Measurements from ENCODE around the gene PALM. TPM values are rescaled to one million over a fixed set of nuclear protein-coding genes. Genes with fewer than 3 reads are reported as not detected.
"Not testable (repeated sequence)": the region's sequence is repeated elsewhere in the genome, so short reads cannot be mapped to it uniquely, and the experiment has no call there.

PALM gene
- polyA plus RNA-seq, 4 donors: 77.2 to 115 (median 106) TPM

DNA sequence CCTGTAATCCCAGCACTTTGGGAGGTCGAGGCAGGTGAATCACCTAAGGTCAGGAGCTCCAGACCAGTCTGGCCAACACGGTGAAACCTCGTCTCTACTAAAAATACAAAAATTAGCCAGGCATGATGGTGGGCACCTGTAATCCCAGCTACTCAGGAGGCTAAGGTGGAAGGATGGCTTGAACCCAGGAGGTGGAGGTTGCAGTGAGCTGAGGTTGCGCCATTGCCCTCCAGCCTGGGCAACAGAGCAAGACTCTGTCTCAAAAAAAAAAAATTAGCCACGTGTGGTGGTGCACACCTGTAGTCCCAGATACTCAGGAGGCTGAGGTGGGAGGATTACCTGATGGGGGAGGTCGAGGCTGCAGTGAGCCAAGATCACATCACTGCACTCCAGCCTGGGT, 5.9 kb upstream of the PALM start:
- DNase-seq (ENCODE audit: low read depth in 4 of 4, low spot score in 2 of 4): not testable (repeated sequence)

DNA sequence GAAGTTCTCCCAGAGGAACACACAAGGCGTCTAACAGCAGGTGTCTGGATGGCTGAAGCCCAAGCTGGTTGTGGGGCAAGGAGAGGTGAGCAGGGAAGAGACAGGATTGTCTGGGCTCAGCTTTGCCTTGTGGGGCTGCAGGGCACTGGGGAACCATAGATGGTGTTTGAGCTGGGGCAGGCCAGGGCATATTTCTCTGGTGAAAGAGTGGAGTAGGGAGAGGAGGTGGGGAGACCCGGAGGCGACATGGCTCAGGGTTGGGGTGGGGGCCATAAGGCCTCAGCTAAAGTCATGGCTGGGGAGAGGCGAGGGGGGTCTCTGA, 5.4 kb upstream of the PALM start:
- no peak for DNase-seq (ENCODE audit: low read depth in 4 of 4, low spot score in 2 of 4)

DNA sequence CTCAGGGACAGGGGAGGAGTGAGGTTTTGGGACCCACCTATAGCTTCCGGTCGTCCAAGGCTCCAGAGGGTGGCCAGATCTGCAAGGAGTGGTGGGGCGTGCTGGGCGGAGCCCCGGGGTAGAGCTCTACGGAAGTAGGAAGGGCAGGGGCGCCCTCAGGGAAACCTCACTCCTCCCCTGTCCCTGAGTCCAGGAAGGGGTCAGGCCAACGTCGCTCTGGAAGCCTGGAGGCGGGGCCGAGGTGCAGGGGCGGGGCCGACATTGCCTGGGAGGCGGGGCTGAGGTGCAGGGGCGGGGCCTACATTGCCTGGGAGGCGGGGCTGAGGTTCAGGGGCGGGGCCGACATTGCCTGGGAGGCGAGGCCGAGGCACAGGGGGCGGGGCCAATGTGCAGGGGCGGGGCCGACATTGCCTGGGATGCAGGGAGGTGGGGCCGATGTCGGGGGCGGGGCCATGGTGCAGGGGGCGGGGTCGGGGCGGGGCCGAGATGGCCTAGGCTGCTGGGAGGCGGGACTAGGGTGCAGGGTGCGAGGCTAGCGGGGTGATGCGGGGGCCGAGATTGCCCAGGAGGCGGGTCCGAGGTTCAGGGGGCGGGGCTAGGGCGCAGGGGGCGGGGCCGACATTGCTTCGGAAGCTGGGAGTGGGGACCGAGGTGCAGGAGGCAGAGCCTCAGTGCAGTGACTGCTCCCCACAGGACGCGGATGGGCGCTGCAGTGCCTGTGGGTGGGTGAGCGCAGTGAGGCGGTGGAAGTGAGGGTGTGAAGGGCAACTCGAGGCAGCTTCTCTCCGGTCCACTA, 4.9 kb upstream of the PALM start:
- DNase-seq (ENCODE audit: low read depth in 4 of 4, low spot score in 2 of 4): no peak

DNA sequence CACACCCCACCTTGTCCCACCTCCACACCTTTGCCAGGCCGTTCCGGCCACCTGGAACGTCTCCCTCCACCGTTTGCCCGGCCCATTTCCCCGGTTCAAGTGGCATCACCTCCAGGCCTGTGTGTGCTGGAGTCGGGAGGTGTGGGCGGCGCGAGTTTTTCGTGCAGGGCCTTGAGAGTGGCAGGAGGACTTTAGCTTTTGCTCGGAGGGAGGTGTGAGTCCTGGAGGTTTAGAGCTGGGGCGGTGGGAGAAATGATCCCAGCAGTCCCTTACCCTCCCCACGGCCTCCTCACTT, 4.3 kb upstream of the PALM start:
- DNase-seq (ENCODE audit: low read depth in 4 of 4, low spot score in 2 of 4): no peak

DNA sequence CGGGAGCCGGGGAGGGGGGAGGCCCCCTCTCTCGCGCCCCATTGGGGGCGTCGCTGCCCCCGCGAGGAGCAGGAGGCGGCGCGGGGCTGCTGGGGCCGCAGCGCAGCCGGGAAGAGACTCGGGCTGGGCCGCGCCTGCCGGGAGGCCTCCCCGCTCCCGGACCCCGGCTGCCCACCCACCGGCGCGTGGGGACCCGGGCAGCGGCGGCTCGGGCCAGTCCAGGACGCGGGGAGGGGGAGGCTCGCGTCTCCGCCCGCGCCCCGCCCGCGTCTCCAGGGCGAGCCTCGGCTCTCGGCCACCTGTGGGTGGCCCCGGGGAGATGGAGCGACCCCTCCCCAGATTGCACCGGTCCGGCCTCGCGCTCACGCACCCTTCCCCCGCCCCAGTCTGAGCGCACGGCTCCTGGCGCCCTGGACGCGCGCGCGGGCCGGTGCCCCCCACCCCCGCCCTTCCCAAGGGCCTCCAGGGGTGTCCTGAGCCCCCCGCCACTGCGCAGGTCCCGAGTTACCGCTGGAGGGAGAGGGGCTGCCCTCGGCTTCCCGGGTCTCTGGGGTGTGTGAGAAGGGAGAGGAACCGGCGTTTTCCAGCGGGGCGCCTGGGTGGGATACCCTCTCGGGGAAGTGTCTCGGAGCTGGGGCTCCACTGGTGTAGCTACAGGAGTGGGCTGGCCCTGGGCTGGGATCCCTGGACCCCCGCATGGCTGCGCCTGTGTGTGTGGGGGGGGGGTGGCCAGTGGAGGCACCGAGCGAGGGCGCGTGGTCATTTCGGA, 645 bp downstream of the PALM start:
- DNase-seq (ENCODE audit: low read depth in 4 of 4, low spot score in 2 of 4): no peak

DNA sequence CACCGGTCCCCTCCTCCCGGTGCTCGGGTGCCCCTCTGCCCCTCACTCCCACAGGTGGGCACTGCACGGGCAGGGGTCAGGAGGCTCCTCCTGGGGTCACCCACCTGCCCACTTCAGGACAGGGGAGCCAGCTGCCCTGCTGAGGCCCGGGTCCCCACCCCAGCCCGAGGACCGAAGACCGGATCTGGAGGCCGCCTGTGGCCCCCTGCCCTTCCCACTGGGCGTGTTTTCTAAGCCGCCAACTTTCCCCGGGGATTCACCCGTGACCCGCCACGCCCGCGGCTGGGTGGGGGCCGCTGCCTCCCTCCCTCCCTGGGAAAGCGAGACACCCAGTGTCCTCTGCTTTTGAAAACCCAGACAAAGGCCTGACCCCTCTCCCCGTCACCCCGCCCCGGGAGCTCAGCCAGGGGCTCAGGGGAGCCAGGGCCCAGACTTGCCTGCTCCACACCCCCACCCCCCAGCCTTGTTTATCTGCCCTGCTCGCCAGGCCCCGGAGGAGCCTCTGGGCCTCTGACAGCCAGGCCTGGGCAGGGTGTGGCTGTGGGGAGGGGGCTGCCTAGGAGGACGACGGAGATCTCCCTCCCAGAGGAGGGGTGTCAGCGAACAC, 1.3 kb downstream of the PALM start:
- no peak for DNase-seq (ENCODE audit: low read depth in 4 of 4, low spot score in 2 of 4)

DNA sequence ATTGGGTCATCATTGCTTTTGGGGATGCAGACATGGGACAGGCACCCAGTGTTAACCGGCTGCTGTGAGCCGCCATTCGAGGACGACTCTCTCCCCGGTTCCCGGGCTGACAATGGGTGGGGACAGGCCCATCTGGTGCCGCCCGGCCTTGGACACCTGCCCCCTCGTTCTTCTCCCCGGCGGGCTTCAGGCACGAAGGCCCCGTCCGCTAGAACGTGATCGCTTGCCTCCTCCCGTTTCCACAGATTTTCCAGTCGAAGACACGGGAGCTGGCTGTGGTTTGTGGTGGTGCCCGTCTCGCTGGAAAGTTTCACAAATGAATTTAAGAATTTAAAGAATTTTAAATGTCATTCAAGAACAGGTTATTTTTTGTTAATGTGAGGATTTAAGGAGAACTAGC, 2.0 kb downstream of the PALM start:
- no peak for DNase-seq (ENCODE audit: low read depth in 4 of 4, low spot score in 2 of 4)

DNA sequence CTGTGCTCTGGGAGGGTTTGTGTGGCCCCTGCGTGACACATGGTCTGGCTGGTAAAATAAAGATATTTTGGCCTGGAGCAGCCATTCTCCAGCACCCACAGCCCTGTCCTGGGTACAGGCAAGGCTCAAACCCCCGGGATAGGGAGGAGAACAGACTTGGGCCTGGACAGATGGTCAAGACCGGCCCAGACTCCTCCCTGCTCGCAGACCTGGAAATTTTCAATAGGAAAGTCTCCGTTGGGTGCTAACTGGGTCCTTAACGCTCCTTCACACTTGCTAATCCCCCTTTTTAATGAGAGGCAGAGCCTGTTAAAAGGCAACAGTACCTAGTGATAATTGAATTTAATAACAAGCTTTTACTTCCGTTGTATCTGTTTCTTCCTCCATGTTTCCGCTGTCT, 2.5 kb downstream of the PALM start:
- no peak for DNase-seq (ENCODE audit: low read depth in 4 of 4, low spot score in 2 of 4)

DNA sequence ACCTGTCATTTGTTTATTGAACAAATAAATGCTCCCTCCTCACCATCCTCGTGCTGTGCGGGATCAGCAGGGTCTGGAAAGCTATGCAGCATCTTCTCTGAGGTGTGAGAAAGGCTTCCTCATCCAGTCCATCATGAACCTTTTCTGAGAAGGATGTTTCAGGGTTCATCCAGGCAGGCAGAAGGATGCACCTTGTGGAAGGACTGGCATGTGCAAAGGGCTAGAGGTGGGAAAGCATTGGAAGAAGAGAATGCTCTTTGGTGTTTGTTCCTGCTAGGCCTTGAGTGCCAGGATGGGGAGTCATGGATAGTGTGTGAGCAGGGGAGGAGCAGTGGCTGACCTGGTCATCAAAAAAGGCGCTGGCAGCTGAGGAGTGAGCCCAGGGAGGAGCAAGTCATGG, 6.6 kb downstream of the PALM start:
- DNase-seq (ENCODE audit: low read depth in 4 of 4, low spot score in 2 of 4): no peak

DNA sequence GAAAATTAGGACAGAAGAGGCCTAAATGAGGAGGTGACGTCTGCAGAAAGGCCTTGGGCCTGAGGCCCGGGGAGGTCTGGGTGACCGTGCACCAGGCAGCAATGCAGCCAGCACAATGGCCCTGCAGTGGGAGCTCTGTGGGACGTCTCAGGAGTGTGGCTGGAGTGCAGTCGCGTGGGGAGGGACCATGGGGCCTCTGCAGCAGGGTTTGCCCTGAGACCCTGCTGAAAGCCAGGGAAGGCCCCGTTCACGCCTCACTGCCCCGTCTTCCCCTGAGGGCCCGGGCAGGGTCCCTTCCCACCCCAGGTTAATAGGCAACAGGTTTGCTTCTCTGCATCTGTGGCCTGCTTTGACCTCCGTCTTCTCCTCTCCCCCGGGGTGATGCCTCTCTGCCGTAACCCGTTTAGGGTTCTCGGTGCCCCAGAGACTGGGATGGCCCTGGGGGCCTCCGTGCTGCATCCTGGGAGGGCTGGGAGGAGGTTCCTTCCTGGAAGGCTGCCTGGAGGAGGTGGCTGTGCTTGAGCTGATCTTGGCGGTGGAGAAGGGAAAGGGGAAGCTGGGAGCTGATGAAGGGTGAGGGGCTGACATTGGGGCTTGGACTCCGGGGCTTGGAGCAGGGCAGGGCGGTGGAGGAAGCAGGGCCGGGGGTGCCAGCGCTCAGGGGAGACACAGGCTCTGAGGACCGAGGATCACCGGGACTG, 9.7 kb downstream of the PALM start:
- DNase-seq (ENCODE audit: low read depth in 4 of 4, low spot score in 2 of 4): no peak

DNA sequence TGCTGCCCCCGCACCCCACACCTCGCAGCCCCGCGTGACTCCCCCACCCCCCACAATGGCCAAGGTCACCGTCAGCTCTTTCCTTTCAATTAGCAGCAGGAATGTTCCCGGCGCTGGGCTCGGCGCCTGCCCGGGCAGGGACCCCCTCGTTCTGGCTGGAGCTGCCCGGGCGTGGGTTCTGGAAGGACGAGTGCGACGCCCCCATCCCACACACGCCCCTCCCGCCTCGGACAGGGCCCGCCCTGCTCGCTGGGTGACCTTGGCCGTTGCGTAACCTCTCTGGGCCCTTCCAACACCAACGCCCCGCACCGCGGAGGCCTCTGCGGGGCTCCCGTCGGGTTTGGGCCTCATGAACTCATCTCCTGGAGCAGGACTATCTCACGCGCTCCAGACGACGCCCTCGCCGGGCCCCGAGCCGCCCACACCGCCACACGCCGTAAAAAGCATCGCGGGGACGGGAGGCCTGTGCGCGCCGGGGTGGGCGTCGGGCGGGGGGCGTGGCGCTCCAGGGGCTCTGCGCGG, 10.3 kb downstream of the PALM start:
- no peak for DNase-seq (ENCODE audit: low read depth in 4 of 4, low spot score in 2 of 4)

DNA sequence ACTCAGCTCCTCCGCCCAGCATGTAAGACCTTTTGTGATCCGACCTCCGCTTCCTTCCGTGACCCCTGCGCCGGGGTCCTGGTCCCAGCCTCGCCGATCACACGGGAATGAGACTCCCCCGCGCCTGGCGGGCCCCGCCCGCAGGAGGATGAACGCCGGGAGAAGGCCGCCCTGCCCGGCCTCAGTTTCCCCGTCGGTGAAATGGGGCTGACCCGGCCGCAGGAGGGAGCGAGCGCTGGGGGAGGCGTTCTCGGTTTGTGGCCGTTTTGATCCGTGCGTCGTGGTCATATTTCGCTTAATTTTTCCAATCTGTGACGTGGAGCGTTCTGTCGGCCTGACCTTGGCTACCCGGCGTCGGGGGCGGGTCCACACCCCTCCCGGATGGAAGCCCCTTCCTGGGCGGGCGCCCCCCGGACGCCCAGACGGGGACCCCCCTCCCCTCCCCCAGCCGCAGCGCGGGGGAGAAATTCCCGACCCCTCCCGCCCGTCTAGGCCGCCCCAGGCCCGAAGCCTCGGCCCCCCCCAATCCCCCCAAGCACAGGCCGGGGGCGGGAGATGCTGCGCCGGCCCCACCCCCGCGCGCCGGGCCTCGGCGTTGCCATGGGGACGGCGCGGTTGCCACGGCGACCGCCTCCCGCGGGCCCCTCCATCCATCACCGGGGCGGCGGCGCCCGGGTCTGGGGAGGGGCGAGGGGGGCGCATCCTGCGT, 11.1 kb downstream of the PALM start:
- no peak for DNase-seq (ENCODE audit: low read depth in 4 of 4, low spot score in 2 of 4)

DNA sequence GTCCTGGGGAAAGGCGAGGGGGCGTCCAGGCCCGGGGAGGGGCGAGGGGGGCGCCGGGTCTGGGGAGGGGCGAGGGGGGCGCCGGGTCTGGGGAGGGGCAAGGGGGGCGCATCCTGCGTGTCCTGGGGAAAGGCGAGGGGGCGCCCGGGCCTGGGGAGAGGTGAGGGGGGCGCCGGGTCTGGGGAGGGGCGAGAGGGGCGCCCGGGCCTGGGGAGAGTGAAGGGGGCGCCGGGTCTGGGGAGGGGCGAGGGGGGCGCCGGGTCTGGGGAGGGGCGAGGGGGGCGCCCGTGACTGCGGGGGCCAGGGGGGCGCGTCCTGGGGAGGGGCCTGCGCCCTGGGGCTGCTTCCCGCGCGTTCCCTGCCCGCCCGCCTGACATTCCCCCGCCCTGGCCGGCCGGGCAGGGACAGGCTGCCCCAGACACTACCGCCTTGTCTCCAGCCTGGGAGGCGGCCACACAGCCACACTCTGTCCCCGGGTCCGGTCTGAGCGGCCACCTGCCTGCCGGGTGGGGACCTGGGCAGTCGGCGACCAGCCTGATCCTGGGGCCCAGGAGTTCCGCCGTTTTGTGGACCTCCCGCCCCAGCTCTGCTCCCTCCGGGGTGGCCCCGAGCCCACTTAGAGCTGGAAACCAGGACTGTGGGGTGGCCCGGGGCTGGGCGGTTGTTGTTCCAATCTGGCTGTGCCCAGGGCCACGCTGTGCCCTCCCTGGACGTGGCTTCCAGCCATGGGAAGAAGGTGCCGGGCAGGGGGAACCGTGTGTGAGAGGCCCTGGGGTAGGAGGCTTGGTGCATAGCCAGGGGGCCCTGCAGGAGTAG, 11.8 kb downstream of the PALM start:
- no peak for DNase-seq (ENCODE audit: low read depth in 4 of 4, low spot score in 2 of 4)

DNA sequence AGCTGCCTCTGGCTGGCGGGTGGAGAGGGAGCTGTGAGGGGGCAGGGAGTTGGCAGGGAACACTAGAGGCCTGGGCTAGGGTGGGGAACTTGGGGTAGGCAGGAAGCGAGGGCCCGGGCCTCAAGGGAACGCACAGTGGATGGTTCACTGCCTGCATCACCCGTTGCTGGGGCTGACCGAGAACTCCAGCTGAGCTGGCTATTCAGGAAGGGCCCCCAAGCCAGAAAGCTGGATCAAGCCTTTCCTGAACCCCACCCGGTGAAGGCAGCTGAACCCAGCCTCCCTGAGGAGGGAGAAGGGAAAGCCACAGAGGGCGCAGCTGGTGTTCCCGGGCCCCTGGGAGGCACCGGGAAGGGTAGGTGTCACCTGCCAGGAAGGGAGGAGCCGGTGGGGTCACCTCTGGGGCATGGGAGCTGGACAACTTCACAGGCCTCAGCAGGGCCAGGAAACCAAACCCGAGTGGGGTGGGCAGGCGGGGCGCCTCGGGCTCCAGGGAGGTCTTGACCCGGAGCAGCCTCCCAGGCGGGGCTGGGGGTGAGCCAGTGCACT, 13.9 kb downstream of the PALM start:
- no peak for DNase-seq (ENCODE audit: low read depth in 4 of 4, low spot score in 2 of 4)

DNA sequence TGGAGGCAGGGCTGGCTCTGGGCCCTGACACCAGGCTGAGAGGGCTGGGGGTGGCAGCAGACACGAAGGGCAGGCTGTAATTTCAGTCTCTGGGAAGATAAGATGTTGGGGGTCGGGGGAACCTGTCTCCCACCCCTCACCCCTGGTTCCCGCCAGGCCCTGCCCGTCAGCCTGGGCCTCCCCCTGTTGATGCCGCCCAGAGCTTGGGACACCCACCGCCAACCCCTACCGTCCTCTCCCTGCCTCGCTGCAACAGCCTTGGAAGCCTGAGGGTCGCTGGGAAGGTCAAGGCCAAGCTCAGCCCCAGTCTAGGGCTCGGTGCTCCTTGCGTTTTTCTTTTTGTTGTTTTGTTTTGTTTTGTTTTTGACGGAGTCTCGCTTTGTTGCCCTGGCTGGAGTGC, 14.5 kb downstream of the PALM start:
- DNase-seq (ENCODE audit: low read depth in 4 of 4, low spot score in 2 of 4): no peak

DNA sequence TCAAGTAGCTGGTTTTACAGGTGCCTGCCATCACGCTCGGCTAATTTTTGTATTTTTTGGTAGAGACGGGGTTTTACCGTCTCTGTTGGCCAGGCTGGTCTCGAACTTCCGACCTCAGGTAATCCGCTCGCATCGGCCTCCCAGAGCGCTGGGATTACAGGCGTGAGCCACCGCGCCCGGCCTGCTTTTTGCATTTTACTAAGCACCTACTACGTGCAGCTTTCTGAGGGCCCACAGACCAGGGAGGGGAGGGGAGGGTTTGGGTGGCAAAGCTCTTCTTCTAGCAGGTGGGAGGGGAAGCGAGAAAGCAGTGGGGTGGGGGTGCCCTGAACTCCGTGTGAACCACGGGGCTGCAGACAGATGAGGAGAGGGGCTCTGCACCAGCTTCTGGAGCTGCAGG, 15.0 kb downstream of the PALM start:
- no peak for DNase-seq (ENCODE audit: low read depth in 4 of 4, low spot score in 2 of 4)

DNA sequence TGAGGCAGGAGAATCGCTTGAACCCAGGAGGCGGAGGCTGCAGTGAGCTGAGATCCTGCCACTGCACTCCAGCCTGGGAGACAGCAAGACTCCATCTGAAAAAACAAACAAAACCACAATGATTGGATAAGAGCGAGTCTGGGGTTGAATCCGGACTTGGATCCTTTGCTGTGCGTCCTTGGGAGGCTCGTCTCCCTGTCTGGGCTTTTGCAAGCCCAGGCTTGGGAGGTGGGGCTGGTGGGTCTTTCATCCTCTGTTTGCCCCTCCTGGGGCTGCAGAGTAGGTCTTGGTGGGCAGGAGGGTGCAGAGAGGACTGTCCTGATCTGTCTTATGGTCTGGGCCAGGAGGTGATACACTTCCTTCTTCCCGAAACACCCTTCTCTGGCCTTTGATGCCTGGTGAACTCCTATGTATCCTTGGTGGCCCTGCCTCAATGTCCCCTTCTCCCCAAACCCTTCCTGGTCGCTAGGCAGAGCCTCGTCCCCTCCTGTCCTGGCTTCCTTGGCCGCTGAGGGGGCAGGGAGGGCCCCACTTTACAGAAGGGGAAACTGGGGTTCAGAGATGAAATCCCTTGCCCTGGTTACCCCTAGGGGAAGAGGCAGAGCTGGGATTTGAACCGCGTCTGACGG, 16.8 kb downstream of the PALM start:
- no peak for DNase-seq (ENCODE audit: low read depth in 4 of 4, low spot score in 2 of 4)

DNA sequence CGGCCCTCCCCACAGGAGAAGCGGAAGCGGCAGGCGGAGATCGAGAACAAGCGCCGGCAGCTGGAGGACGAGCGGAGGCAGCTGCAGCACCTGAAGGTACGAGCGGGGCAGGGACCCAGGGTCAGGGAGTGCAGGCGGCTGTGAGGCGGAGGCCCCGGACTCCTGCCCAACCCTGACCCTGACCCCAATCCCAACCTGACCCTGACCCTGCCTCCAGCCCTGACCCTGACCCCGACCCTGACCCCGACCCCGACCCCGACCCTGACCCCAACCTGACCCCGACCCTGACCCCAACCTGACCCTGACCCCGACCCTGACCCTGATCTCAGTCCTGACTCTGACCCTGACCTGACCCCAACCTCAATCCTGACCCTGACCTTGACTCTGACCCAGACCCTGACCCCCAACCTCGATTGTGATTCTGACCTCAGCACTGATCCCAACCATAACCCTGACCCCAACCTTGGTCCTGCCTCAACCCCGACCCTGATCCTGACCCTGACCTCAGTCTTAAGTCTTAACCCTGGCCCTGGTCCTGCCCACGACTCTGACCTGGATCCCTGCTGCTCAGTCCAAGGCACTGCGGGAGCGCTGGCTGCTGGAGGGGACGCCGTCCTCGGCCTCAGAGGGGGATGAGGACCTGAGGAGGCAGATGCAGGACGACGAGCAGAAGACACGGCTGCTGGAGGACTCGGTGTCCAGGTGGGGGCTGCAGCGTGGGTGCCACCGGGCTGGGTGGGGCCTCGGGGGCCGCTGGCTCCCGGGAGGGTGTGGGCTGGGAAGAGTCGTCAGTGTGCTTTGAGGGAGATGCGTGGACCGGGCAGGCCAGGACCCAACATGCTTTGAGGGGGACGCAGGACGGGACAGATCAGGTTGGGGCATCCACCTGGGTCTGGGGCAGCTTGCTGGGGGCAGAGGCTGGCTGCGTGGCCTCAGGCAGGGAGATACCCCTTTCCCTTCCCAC, 18.5 kb downstream of the PALM start:
- no peak for DNase-seq (ENCODE audit: low read depth in 4 of 4, low spot score in 2 of 4)

Measured in left renal cortex interstitium (tissue), 4 donors.